ENCODE results near the gene COX11. TPM values are rescaled to one million over a fixed set of nuclear protein-coding genes. Genes with fewer than 3 reads are reported as not detected.

The COX11 gene
- total and polyA plus RNA-seq, 2 of the 13 experiments (the other 11 are each of a cell fraction or from before 2014, with no cell fraction given) = 103 to 203 TPM

DNA sequence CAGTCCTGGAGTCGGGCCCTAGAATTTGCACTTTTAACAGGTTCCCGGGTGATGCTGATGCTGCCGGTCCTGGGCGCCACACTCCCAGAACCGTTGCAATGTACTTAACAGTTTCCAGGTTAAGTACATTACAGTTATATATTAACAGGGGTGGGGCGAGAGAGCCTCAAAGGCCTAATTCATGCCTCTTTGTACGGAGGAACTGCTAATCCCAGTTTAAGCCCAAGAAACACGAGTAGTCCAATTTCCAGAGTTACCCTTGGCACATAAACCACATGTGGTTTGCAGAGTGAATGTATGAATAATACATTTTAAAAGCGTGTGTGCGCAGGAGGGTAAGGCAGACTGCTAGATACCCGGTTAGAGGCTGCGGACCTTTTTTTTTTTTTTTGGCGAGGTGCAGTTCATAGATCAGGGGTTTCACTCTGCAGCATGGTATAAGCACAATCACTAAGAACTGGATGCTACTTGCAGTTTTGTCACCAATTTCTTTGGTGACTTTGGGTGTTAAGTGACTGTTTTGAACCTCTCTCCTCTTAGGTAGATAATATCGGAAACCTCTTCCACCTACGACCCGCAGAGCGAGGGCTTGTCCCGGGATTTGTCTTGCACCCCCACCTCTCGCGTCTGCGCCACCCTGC is 713 bp downstream of the COX11 start (continued):
- TF ChIP-seq, protein P1, sequence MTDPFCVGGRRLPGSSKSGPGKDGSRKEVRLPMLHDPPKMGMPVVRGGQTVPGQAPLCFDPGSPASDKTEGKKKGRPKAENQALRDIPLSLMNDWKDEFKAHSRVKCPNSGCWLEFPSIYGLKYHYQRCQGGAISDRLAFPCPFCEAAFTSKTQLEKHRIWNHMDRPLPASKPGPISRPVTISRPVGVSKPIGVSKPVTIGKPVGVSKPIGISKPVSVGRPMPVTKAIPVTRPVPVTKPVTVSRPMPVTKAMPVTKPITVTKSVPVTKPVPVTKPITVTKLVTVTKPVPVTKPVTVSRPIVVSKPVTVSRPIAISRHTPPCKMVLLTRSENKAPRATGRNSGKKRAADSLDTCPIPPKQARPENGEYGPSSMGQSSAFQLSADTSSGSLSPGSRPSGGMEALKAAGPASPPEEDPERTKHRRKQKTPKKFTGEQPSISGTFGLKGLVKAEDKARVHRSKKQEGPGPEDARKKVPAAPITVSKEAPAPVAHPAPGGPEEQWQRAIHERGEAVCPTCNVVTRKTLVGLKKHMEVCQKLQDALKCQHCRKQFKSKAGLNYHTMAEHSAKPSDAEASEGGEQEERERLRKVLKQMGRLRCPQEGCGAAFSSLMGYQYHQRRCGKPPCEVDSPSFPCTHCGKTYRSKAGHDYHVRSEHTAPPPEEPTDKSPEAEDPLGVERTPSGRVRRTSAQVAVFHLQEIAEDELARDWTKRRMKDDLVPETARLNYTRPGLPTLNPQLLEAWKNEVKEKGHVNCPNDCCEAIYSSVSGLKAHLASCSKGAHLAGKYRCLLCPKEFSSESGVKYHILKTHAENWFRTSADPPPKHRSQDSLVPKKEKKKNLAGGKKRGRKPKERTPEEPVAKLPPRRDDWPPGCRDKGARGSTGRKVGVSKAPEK (CRISPR knock-in tag; IDR thresholded peaks at IDR 0.05; ENCODE audit: borderline replicate concordance) = 0 out of 2 replicates have a peak, but pooled peaks have one; percentile 25
- TF ChIP-seq ZZZ3 (CRISPR knock-in tag; IDR thresholded peaks at IDR 0.05; ENCODE audit: borderline replicate concordance) (peak; percentile 48; the same call in 1 of the 2 replicates), U2AF2 (IDR thresholded peaks at IDR 0.05; ENCODE audit: low read depth, low read length) (no peak), PHF5A (CRISPR knock-in tag; IDR thresholded peaks at IDR 0.05; ENCODE audit: low read depth, unreplicated experiment) (no peak), REPIN1 (CRISPR knock-in tag; IDR thresholded peaks at IDR 0.05; ENCODE audit: borderline replicate concordance, low read depth) (no peak), SOX13 (IDR thresholded peaks at IDR 0.05) (no peak), SOX13 (CRISPR knock-in tag; conservative IDR thresholded peaks at IDR 0.05 in 1 of 2, IDR thresholded peaks at IDR 0.05 in 1 of 2) (no peak), ZFP82 (CRISPR knock-in tag; IDR thresholded peaks at IDR 0.05; ENCODE audit: borderline replicate concordance) (no peak), NCOA5 (CRISPR knock-in tag; IDR thresholded peaks at IDR 0.05) (no peak), MIXL1 (CRISPR knock-in tag; IDR thresholded peaks at IDR 0.05) (0 out of 2 replicates have a peak, but pooled peaks have one; percentile 15), RBM22 (optimal IDR thresholded peaks at IDR 0.05; ENCODE audit: low read length) (peak; percentile 38), POLR2A (IDR thresholded peaks at IDR 0.05; ENCODE audit: insufficient read depth in 1 of 2, low read depth in 2 of 2, low read length in 2 of 2) (peak; percentile 52 to 82; a peak in 3 of 4 replicates), ZNF782 (CRISPR knock-in tag; IDR thresholded peaks at IDR 0.05; ENCODE audit: borderline replicate concordance) (no peak), ZNF570 (CRISPR knock-in tag; IDR thresholded peaks at IDR 0.05; ENCODE audit: borderline replicate concordance) (no peak), MED1 (CRISPR knock-in tag; IDR thresholded peaks at IDR 0.05) (peak; percentile 10; the same call in 1 of the 2 replicates), AKAP8 (CRISPR knock-in tag; IDR thresholded peaks at IDR 0.05) (no peak; the same call in 1 of the 2 replicates), GABPA (IDR thresholded peaks at IDR 0.05; ENCODE audit: low read depth, low read length) (no peak), GABPA (CRISPR knock-in tag; IDR thresholded peaks at IDR 0.05; ENCODE audit: low read depth) (no peak; the same call in 1 of the 2 replicates)
- TF ChIP-seq, protein P2, sequence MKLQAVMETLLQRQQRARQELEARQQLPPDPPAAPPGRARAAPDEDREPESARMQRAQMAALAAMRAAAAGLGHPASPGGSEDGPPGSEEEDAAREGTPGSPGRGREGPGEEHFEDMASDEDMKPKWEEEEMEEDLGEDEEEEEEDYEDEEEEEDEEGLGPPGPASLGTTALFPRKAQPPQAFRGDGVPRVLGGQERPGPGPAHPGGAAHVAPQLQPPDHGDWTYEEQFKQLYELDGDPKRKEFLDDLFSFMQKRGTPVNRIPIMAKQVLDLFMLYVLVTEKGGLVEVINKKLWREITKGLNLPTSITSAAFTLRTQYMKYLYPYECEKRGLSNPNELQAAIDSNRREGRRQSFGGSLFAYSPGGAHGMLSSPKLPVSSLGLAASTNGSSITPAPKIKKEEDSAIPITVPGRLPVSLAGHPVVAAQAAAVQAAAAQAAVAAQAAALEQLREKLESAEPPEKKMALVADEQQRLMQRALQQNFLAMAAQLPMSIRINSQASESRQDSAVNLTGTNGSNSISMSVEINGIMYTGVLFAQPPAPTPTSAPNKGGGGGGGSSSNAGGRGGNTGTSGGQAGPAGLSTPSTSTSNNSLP (IDR thresholded peaks at IDR 0.05; ENCODE audit: low read depth, low read length) = peak; percentile 29; the same call in 1 of the 2 replicates
- TF ChIP-seq, protein P3, sequence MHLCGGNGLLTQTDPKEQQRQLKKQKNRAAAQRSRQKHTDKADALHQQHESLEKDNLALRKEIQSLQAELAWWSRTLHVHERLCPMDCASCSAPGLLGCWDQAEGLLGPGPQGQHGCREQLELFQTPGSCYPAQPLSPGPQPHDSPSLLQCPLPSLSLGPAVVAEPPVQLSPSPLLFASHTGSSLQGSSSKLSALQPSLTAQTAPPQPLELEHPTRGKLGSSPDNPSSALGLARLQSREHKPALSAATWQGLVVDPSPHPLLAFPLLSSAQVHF (CRISPR knock-in tag; IDR thresholded peaks at IDR 0.05) = 0 out of 2 replicates have a peak, but pooled peaks have one; percentile 37
- TF ChIP-seq, protein P4, sequence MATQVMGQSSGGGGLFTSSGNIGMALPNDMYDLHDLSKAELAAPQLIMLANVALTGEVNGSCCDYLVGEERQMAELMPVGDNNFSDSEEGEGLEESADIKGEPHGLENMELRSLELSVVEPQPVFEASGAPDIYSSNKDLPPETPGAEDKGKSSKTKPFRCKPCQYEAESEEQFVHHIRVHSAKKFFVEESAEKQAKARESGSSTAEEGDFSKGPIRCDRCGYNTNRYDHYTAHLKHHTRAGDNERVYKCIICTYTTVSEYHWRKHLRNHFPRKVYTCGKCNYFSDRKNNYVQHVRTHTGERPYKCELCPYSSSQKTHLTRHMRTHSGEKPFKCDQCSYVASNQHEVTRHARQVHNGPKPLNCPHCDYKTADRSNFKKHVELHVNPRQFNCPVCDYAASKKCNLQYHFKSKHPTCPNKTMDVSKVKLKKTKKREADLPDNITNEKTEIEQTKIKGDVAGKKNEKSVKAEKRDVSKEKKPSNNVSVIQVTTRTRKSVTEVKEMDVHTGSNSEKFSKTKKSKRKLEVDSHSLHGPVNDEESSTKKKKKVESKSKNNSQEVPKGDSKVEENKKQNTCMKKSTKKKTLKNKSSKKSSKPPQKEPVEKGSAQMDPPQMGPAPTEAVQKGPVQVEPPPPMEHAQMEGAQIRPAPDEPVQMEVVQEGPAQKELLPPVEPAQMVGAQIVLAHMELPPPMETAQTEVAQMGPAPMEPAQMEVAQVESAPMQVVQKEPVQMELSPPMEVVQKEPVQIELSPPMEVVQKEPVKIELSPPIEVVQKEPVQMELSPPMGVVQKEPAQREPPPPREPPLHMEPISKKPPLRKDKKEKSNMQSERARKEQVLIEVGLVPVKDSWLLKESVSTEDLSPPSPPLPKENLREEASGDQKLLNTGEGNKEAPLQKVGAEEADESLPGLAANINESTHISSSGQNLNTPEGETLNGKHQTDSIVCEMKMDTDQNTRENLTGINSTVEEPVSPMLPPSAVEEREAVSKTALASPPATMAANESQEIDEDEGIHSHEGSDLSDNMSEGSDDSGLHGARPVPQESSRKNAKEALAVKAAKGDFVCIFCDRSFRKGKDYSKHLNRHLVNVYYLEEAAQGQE (IDR thresholded peaks at IDR 0.05; ENCODE audit: borderline replicate concordance in 1 of 2, low read depth in 1 of 2, low read length in 2 of 2) = 0 out of 4 replicates have a peak, but pooled peaks of 1 of the 2 experiments have one; percentile 4
